AG09309 (cell line): ENCODE measurements around the gene VPS39.

Source experiments
- DNase-seq: peaks from one replicate; pipeline ENCODE4 v3.0.0-alpha.2; 2010; ENCODE audit warnings: low read depth
- H3K4me3 ChIP-seq: 2 replicates; pipeline ENCODE4 v1.5.1; 2011; ENCODE audit warnings: mild to moderate bottlenecking, low read depth, low read length, moderate library complexity; ENCODE audit not compliant: control insufficient read depth
- CTCF ChIP-seq: IDR thresholded peaks from 2 replicates; pipeline ENCODE4 v1.5.1; 2011; ENCODE audit warnings: mild to moderate bottlenecking, low read depth, low read length, inconsistent platforms; ENCODE audit not compliant: insufficient read depth, control insufficient read depth; ENCODE audit errors: missing control alignments

The VPS39 gene

GRCh38 chr15:42111924-42112323, 96.2 kb downstream of the VPS39 start:
- TF ChIP-seq CTCF = no peak
- no peak for DNase-seq
- no peak overlapping the region for H3K4me3 ChIP-seq

- no peak overlapping the region for H3K4me3 ChIP-seq
- TF ChIP-seq CTCF = no peak
- no peak for DNase-seq
These were observed 97.7 kb downstream of the VPS39 start for GRCh38 chr15:42110367-42110766.

GRCh38 chr15:42108806-42109205, 99.3 kb downstream of the VPS39 start:
- no peak for TF ChIP-seq CTCF
- no peak for DNase-seq
- no peak overlapping the region for H3K4me3 ChIP-seq
